GM21447 (cell line): Measurements from ENCODE around the gene TMPRSS4.
A peak's percentile ranks its signal among the peaks of the same experiment; 100 is the strongest.

Source experiments
- ATAC-seq: cut with Tn5 transposase; IDR thresholded peaks from one replicate; pipeline ENCODE4 v1.9.1; 2021; ENCODE audit not compliant: unreplicated experiment

Gene TMPRSS4

GRCh38 chr11:118076754-118077281 lies at the start of gene TMPRSS4:
TMPRSS4 (plus strand) TSS chr11:118077078; CDS start chr11:118077303, 225 bp downstream.
- no peak for ATAC-seq

GRCh38 chr11:118027694-118028093 lies 49.2 kb upstream of the TMPRSS4 start:
- ATAC-seq: no peak

GRCh38 chr11:118028626-118029025 lies 48.3 kb upstream of the TMPRSS4 start:
- ATAC-seq: no peak

- ATAC-seq: peak; percentile 58
Measured at GRCh38 chr11:118033443-118033842, 43.4 kb upstream of the TMPRSS4 start.

GRCh38 chr11:118042141-118042540 lies 34.7 kb upstream of the TMPRSS4 start:
- no peak for ATAC-seq

- no peak for ATAC-seq
Measured at GRCh38 chr11:118042796-118043195, 34.1 kb upstream of the TMPRSS4 start.

- ATAC-seq: no peak
Measured at GRCh38 chr11:118045191-118045590, 31.7 kb upstream of the TMPRSS4 start.

GRCh38 chr11:118046051-118046963 lies 30.6 kb upstream of the TMPRSS4 start:
- ATAC-seq: no peak

GRCh38 chr11:118046964-118047700 lies 29.7 kb upstream of the TMPRSS4 start:
- no peak for ATAC-seq

GRCh38 chr11:118047749-118048148 lies 29.1 kb upstream of the TMPRSS4 start:
- ATAC-seq: no peak

- no peak for ATAC-seq
Measured at GRCh38 chr11:118048472-118049370, 28.2 kb upstream of the TMPRSS4 start.

GRCh38 chr11:118049771-118050170 lies 27.1 kb upstream of the TMPRSS4 start:
- no peak for ATAC-seq

GRCh38 chr11:118050208-118050891 lies 26.5 kb upstream of the TMPRSS4 start:
- ATAC-seq: no peak

GRCh38 chr11:118051136-118051610 lies 25.7 kb upstream of the TMPRSS4 start:
- ATAC-seq: no peak

GRCh38 chr11:118051611-118052461 lies 25.0 kb upstream of the TMPRSS4 start:
- no peak for ATAC-seq

- ATAC-seq: no peak
Measured at GRCh38 chr11:118052581-118053206, 24.2 kb upstream of the TMPRSS4 start.

GRCh38 chr11:118054712-118055640 lies 21.9 kb upstream of the TMPRSS4 start:
- ATAC-seq: no peak

- ATAC-seq: no peak
Measured at GRCh38 chr11:118055966-118056365, 20.9 kb upstream of the TMPRSS4 start.
